H9 (cell line): ENCODE data around the gene TBC1D8. TPM values are rescaled to one million over a fixed set of nuclear protein-coding genes. Genes with fewer than 3 reads are reported as not detected.

Experiments used
- DNase-seq: peaks from one replicate; pipeline ENCODE4 v3.0.0-alpha.2; 2017
- H2AFZ ChIP-seq: one replicate; pipeline ENCODE4 v1.6.1; 2013; ENCODE audit warnings: mild to moderate bottlenecking, low read length, control low read depth, moderate library complexity
- H2AK5ac ChIP-seq: 2 replicates; pipeline ENCODE4 v1.6.1; 2013; ENCODE audit warnings: low read length, control low read depth, mixed read lengths; ENCODE audit not compliant: insufficient read length
- H2BK120ac ChIP-seq: one replicate; pipeline ENCODE4 v1.6.1; 2013; ENCODE audit warnings: low read depth, mild to moderate bottlenecking, low read length, control low read depth, inconsistent platforms; ENCODE audit not compliant: poor library complexity, severe bottlenecking
- H2BK12ac ChIP-seq: 2 replicates; pipeline ENCODE4 v1.6.1; 2013; ENCODE audit warnings: low read length, control low read depth, mixed read lengths, low read depth; ENCODE audit not compliant: insufficient read length
- H2BK15ac ChIP-seq: 2 replicates; pipeline ENCODE4 v1.6.1; 2013; ENCODE audit warnings: low read depth, low read length, control low read depth
- H2BK20ac ChIP-seq: one replicate; pipeline ENCODE4 v1.6.1; 2013; ENCODE audit warnings: low read depth, mild to moderate bottlenecking, low read length, control low read depth, inconsistent platforms; ENCODE audit not compliant: poor library complexity, severe bottlenecking
- H2BK5ac ChIP-seq: 2 replicates; pipeline ENCODE4 v1.6.1; 2013; ENCODE audit warnings: low read length, control low read depth, mixed read lengths; ENCODE audit not compliant: insufficient read length
- H3K14ac ChIP-seq: 2 replicates; pipeline ENCODE4 v1.6.1; 2013; ENCODE audit warnings: low read length, control low read depth; ENCODE audit not compliant: insufficient read depth
- H3K18ac ChIP-seq: 2 replicates; pipeline ENCODE4 v1.6.1; 2013; ENCODE audit warnings: low read depth, mild to moderate bottlenecking, mixed read lengths, low read length, control low read depth; ENCODE audit not compliant: insufficient read length
- H3K23ac ChIP-seq: 2 replicates; pipeline ENCODE4 v1.6.1; 2013; ENCODE audit warnings: low read length, control low read depth, mixed read lengths, low read depth; ENCODE audit not compliant: insufficient read length
- H3K23me2 ChIP-seq: 2 replicates; pipeline ENCODE4 v1.6.1; 2013; ENCODE audit warnings: low read depth, mild to moderate bottlenecking, mixed read lengths, low read length, control low read depth; ENCODE audit not compliant: insufficient read length, poor library complexity, severe bottlenecking
- H3K27ac ChIP-seq: 2 replicates; pipeline ENCODE4 v1.5.1; 2013; ENCODE audit warnings: low read length, control low read depth, mixed read lengths, low read depth; ENCODE audit not compliant: insufficient read length
- H3K27me3 ChIP-seq: 2 replicates; pipeline ENCODE4 v1.6.1; 2013; ENCODE audit warnings: low read length, control low read depth, inconsistent platforms; ENCODE audit not compliant: insufficient read depth
- H3K4ac ChIP-seq: 2 replicates; pipeline ENCODE4 v1.6.1; 2013; ENCODE audit warnings: low read depth, mild to moderate bottlenecking, control low read depth, inconsistent platforms, low read length, moderate library complexity
- H3K4me1 ChIP-seq: 2 replicates; pipeline ENCODE4 v1.6.1; 2013; ENCODE audit warnings: low read length, control low read depth, inconsistent platforms; ENCODE audit not compliant: insufficient read depth
- H3K4me2 ChIP-seq: 2 replicates; pipeline ENCODE4 v1.6.1; 2013; ENCODE audit warnings: low read length, control low read depth, mixed read lengths; ENCODE audit not compliant: insufficient read length, insufficient read depth
- H3K56ac ChIP-seq: 2 replicates; pipeline ENCODE4 v1.6.1; 2013; ENCODE audit warnings: low read depth, mild to moderate bottlenecking, mixed read lengths, low read length, control low read depth; ENCODE audit not compliant: insufficient read length
- H3K79me1 ChIP-seq: 2 replicates; pipeline ENCODE4 v1.6.1; 2013; ENCODE audit warnings: low read depth, mild to moderate bottlenecking, moderate library complexity, low read length, control low read depth, inconsistent platforms; ENCODE audit not compliant: insufficient read depth, poor library complexity, severe bottlenecking
- H3K79me2 ChIP-seq: 2 replicates; pipeline ENCODE4 v1.6.1; 2013; ENCODE audit warnings: low read length, control low read depth, inconsistent platforms; ENCODE audit not compliant: insufficient read depth
- H3K9ac ChIP-seq: 2 replicates; pipeline ENCODE4 v1.6.1; 2013; ENCODE audit warnings: low read length, control low read depth, mixed read lengths; ENCODE audit not compliant: insufficient read length; ENCODE audit errors: extremely low read depth
- H3K9me3 ChIP-seq: one replicate; pipeline ENCODE4 v1.6.1; 2013; ENCODE audit warnings: low read depth, low read length, inconsistent platforms; ENCODE audit not compliant: control insufficient read depth
- H3T11ph ChIP-seq: one replicate; pipeline ENCODE4 v1.6.1; 2013; ENCODE audit warnings: mild to moderate bottlenecking, low read length, control low read depth, inconsistent platforms
- H4K20me1 ChIP-seq: one replicate; pipeline ENCODE4 v1.6.1; 2013; ENCODE audit not compliant: control insufficient read depth, insufficient read length, insufficient read depth
- H4K5ac ChIP-seq: 2 replicates; pipeline ENCODE4 v1.6.1; 2013; ENCODE audit warnings: low read depth, mild to moderate bottlenecking, mixed read lengths, low read length, control low read depth; ENCODE audit not compliant: insufficient read length
- H4K8ac ChIP-seq: replicated peaks from 2 replicates; pipeline ENCODE4 v1.6.1; 2013; ENCODE audit warnings: low read length, control low read depth, mixed read lengths, low read depth; ENCODE audit not compliant: insufficient read length
- H4K91ac ChIP-seq: 2 replicates; pipeline ENCODE4 v1.6.1; 2013; ENCODE audit warnings: low read depth, mild to moderate bottlenecking, moderate library complexity, mixed read lengths, low read length, control low read depth; ENCODE audit not compliant: insufficient read length
- H3K27ac Mint-ChIP-seq, 3 experiments: 2 replicates in 2 of 3; 3 replicates in 1 of 3; pipeline ENCODE4 v1.8.0; 2020 to 2021; ENCODE audit warnings: mixed read lengths in 3 of 3, mild to moderate bottlenecking in 1 of 3, moderate library complexity in 1 of 3
- H3K27me3 Mint-ChIP-seq: 2 replicates; pipeline ENCODE4 v1.8.0; 2021; ENCODE audit warnings: low read depth, mild to moderate bottlenecking, moderate library complexity, mixed read lengths
- H3K36me3 Mint-ChIP-seq, 3 experiments: 2 replicates in 2 of 3; 3 replicates in 1 of 3; pipeline ENCODE4 v1.8.0; 2020 to 2021; ENCODE audit warnings: low read depth in 3 of 3, mixed read lengths in 3 of 3; ENCODE audit not compliant: insufficient read depth in 1 of 3
- H3K4me1 Mint-ChIP-seq, 2 experiments: 2 replicates each; pipeline ENCODE4 v1.8.0; 2020; ENCODE audit warnings: mixed read lengths in 2 of 2
- H3K4me3 Mint-ChIP-seq, 2 experiments: 2 replicates in 1 of 2; 3 replicates in 1 of 2; pipeline ENCODE4 v1.8.0; 2020 to 2021; ENCODE audit warnings: mild to moderate bottlenecking in 2 of 2, mixed read lengths in 2 of 2, moderate library complexity in 1 of 2
- H3K9me3 Mint-ChIP-seq, 2 experiments: 2 replicates in 1 of 2; 3 replicates in 1 of 2; pipeline ENCODE4 v1.8.0; 2020; ENCODE audit warnings: mild to moderate bottlenecking in 2 of 2, mixed read lengths in 2 of 2, moderate library complexity in 1 of 2
- WGBS: extraction: QIAGEN DNeasy Blood & Tissue Kit; methylation state at CpG from one replicate; pipeline ENCODE4 v1.1.7; 2013; ENCODE audit warnings: missing lambda C conversion rate, low lambda C conversion rate, mixed read lengths; ENCODE audit not compliant: insufficient read length; ENCODE audit errors: extremely low coverage; 5-methylcytosine and 5-hydroxymethylcytosine counted together
- total RNA-seq: library from RNA; stranded (reverse); gene quantifications from 2 replicates; pipeline ENCODE4 v1.2.1, GENCODE V29; 2021
- TF ChIP-seq, protein P1 (sequence below): fragments of 200-600 bp; sonication (generic); conservative IDR thresholded peaks from 3 replicates; pipeline ENCODE4 v1.8.0; 2021; ENCODE audit warnings: antibody characterized with exemption, mild to moderate bottlenecking

The TBC1D8 gene
- total RNA-seq, 1 experiment from 2014 or later, result 16.6 TPM

DNA sequence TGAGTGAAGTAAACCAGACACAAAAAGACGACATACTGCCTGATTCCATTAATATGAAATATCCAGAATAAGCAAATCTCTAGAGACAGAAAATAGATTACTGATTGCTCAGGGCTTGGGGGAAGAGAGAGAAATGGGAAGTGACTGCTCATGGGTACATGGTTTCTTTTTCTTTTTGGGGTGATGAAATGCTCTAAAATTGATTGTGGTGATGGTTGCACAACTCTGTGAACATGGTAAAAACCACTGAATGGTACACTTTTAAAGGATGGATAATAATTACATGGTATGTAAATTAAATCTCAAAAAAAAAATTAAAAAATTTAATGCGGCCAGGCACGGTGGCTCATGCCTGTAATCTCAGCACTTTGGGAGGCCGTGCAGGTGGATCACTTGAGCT, 109.8 kb downstream of the TBC1D8 start:
- Histone ChIP-seq H3K23me2 (no peaks in the 10 kb centered on the region), H4K91ac (no peak overlapping the region), H3K4me1 (no peaks in the 10 kb centered on the region; the same call in 1 of the 2 replicates), H2BK5ac (no peak overlapping the region), H3T11ph (no peak overlapping the region), H2BK12ac (no peak overlapping the region), H3K4me2 (no peak overlapping the region), H3K79me1 (no peaks in the 10 kb centered on the region), H3K4ac (no peak overlapping the region), H4K20me1 (no peaks in the 10 kb centered on the region), H3K9me3 (no peaks in the 10 kb centered on the region), H2BK20ac (no peak overlapping the region), H3K56ac (no peak overlapping the region), H2BK120ac (no peak overlapping the region), H4K5ac (no peak overlapping the region), H2AFZ (no peak overlapping the region), H2AK5ac (no peak overlapping the region), H3K27ac (no peak overlapping the region), H2BK15ac (no peak overlapping the region), H3K27me3 (no peaks in the 10 kb centered on the region), H3K9ac (no peak overlapping the region), H3K18ac (no peak overlapping the region), H4K8ac (no peak overlapping the region), H3K23ac (no peak overlapping the region), H3K14ac (no peak overlapping the region), H3K79me2 (no peaks in the 10 kb centered on the region)
- H3K9me3 Mint-ChIP-seq, result no peaks in the 10 kb centered on the region; a peak in 1 of 5 replicates
- H3K27me3 Mint-ChIP-seq, result no peaks in the 10 kb centered on the region
- peaks cover 2 to 3% of the 10 kb centered on the region in 2 experiments for H3K4me1 Mint-ChIP-seq
- DNase-seq, result no peak
- TF ChIP-seq, protein P1, sequence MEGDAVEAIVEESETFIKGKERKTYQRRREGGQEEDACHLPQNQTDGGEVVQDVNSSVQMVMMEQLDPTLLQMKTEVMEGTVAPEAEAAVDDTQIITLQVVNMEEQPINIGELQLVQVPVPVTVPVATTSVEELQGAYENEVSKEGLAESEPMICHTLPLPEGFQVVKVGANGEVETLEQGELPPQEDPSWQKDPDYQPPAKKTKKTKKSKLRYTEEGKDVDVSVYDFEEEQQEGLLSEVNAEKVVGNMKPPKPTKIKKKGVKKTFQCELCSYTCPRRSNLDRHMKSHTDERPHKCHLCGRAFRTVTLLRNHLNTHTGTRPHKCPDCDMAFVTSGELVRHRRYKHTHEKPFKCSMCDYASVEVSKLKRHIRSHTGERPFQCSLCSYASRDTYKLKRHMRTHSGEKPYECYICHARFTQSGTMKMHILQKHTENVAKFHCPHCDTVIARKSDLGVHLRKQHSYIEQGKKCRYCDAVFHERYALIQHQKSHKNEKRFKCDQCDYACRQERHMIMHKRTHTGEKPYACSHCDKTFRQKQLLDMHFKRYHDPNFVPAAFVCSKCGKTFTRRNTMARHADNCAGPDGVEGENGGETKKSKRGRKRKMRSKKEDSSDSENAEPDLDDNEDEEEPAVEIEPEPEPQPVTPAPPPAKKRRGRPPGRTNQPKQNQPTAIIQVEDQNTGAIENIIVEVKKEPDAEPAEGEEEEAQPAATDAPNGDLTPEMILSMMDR, result no peak
- peak overlapping the region in 1 of 3 experiments; percentile 31; a peak in 1 of 7 replicates for H3K27ac Mint-ChIP-seq
- no peak overlapping the region for H3K4me3 Mint-ChIP-seq
- WGBS, result no CpG with 5 or more reads among the region's 4 CpGs
- H3K36me3 Mint-ChIP-seq, result peaks cover 14 to 24% (median 19%) of the 10 kb centered on the region in 3 experiments; a peak in 6 of 7 replicates
